HG02943 (cell line): ENCODE data around the gene OR8B3.

Source experiments
- ATAC-seq: cut with Tn5 transposase; IDR thresholded peaks from one replicate; pipeline ENCODE4 v1.9.1; 2021; ENCODE audit warnings: mild to moderate bottlenecking, low read depth, moderate library complexity; ENCODE audit not compliant: unreplicated experiment

OR8B3 gene

GRCh38 chr11:124380585-124380984 is 18.2 kb downstream of the OR8B3 start:
- no peak for ATAC-seq

DNA sequence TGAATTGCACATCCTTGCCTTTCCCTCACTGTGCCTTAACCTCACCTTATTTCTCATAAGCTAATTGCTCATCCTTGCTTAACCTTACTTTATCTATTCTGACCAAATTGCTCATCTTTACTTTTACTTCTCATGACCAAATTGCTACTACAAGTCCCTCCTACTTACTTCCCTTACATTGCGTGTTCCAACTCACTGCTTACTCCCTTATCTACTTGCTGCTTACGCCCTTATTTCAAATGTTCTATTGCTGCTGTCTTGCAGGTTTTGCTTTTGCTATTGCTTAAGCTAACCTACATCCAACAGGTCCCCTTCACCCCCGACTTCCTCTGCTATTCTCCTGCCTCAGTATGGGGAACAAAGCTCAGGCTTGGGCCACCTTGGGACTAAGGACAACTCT is 22.5 kb downstream of the OR8B3 start:
- ATAC-seq = no peak

DNA sequence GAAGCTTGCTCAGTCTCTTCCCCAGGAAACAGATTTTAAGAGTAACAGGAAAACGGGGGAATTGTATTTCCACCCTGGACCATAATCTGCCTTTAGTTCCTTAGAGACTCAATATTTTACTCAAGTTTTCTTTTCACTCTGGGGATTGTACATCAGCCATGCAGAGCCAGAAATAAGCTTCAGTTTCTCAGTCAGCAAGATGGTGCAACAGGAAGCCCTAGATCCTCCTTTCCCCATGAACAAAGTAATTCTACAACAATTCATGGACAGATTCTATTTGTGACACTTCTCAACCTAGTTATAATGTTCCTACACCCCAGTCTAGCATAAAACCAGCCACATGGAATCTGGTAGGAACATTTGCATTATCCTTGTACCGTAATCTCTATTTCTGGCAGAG is 39.3 kb downstream of the OR8B3 start:
- ATAC-seq = no peak

DNA sequence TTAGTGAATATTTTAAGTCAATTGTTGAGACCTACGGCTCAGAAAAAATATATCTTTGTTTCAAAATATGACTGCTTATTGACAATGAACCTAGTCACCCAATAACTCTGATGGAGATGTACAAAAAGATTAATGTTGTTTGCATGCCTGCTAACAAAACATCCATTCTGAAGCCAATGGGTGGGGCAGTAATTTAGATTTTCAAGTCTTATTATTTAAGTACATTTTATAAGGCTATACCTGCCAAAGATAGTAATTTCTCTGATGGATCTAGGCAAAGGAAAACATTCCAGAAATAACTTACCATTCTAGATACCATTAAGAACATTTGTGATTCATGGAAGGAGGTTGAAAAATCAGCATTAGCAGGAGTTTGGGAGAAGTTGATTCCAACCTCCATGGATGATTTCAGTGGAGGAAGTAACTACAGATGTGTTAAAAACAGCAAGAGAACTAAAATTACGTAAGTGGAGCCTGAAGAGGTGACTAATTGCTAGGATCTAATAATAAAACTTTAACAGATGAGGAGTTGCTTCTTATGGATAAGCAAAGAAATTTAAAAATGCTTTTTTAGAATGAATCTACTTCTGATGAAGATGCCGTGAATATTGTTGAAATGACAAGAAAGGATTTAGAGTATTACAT is 52.4 kb downstream of the OR8B3 start:
- no peak for ATAC-seq
